Measurements from ENCODE around the gene THBS3. TPM values are rescaled to one million over a fixed set of nuclear protein-coding genes. Genes with fewer than 3 reads are reported as not detected.

THBS3 gene
- total and polyA plus RNA-seq, 2 of the 13 experiments (the other 11 are each of a cell fraction or from before 2014, with no cell fraction given) = 0.86 to 3.6 TPM

- peak; percentile 91 for TF ChIP-seq THRA (CRISPR knock-in tag; IDR thresholded peaks at IDR 0.05; ENCODE audit: borderline replicate concordance)
- TF ChIP-seq ZNF501 (CRISPR knock-in tag; IDR thresholded peaks at IDR 0.05) = peak; percentile 91
- peak; percentile 90 for TF ChIP-seq PHF20 (CRISPR knock-in tag; IDR thresholded peaks at IDR 0.05)
- no peak for TF ChIP-seq ZNF280B (CRISPR knock-in tag; IDR thresholded peaks at IDR 0.05; ENCODE audit: borderline replicate concordance)
- no peak for TF ChIP-seq HNRNPUL1 (IDR thresholded peaks at IDR 0.05; ENCODE audit: low read depth, low read length)
Measured at GRCh38 chr1:155172732-155173477, 34.8 kb downstream of the THBS3 start, which contains the start of gene KRTCAP2 (continued).

GRCh38 chr1:155171836-155172731 lies 35.6 kb downstream of the THBS3 start:
- Histone ChIP-seq H3K79me2 (ENCODE audit: insufficient read depth, low read length) (peaks cover 10% of the 10 kb centered on the region), H3K36me3 (replicated peaks in 1 of 2; ENCODE audit: control insufficient read depth in 1 of 2, insufficient read depth in 2 of 2, low read length in 2 of 2) (peaks cover 0 to 12% of the 10 kb centered on the region in 2 experiments; a peak in 2 of 5 replicates), H3K27me3 (ENCODE audit: control insufficient read depth in 1 of 2, insufficient read depth in 2 of 2, low read length in 2 of 2) (no peaks in the 10 kb centered on the region), H2AFZ (ENCODE audit: low read length) (no peak overlapping the region), H3K4me3 (replicated peaks in 1 of 3; ENCODE audit: insufficient read depth in 1 of 3, low read depth in 2 of 3, low read length in 3 of 3) (peak overlapping the region; percentile 71 to 92 (median 79)), H3K9me3 (ENCODE audit: low read length) (no peaks in the 10 kb centered on the region), H4K20me1 (ENCODE audit: insufficient read depth, low read length) (no peaks in the 10 kb centered on the region), H3K27ac (ENCODE audit: extremely low read length, insufficient read depth, low read length) (peak overlapping the region; percentile 73), H3K4me2 (ENCODE audit: low read depth, low read length) (peak overlapping the region; percentile 83), H3K4me1 (ENCODE audit: insufficient read depth, low read length) (peaks cover 42% of the 10 kb centered on the region), H3K9ac (ENCODE audit: insufficient read depth, low read depth, low read length) (peak overlapping the region; percentile 80)
- ChIA-PET CTCF (ENCODE audit: low intra/inter-chr PET ratio, low total read pairs) (interaction anchor here (1.2 kb wide), 2 partner anchors 35 to 86 kb away, joined by 3 read pairs; no protein-coding TSS in a partner anchor), POLR2A (interaction anchor here (1.0 to 2.2 kb wide), 11 partner anchors 21 to 217 kb away, joined by 3 to 30 read pairs (median 7); partner anchors contain the start of genes DPM3 and SLC50A1)
- no TSS peak for BruUV-seq (replicated peaks)
- DNase-seq (ENCODE audit: low spot score) = no peak
- no peak for ATAC-seq
- in situ Hi-C loops (cut with HindIII; ENCODE audit: extremely low pct_ligation_motif_present, low pct_unique_long_range_greater_than_20kb) = no loop called here
- 44% methylated on average over 8 of the region's 8 CpGs for WGBS (ENCODE audit: low lambda C conversion rate)
- intact Hi-C loops (cut with micrococcal nuclease; ENCODE audit: unreplicated experiment) = no loop called here
- TF ChIP-seq MAFF (IDR thresholded peaks at IDR 0.05; ENCODE audit: low read depth, low read length) = peak; percentile 51; the same call in 1 of the 2 replicates
- no peak for TF ChIP-seq DR1 (CRISPR knock-in tag; IDR thresholded peaks at IDR 0.05)
- 0 out of 2 replicates have a peak, but pooled peaks have one; percentile 30 for TF ChIP-seq IRX3 (CRISPR knock-in tag; IDR thresholded peaks at IDR 0.05; ENCODE audit: borderline replicate concordance, low read depth)
- peak; percentile 32 to 61; a peak in 3 of 4 replicates for TF ChIP-seq MAFK (conservative IDR thresholded peaks at IDR 0.05 in 1 of 2, IDR thresholded peaks at IDR 0.05 in 1 of 2; ENCODE audit: low read length in 2 of 2)
- 0 out of 2 replicates have a peak, but pooled peaks have one; percentile 12 for TF ChIP-seq MTF2 (CRISPR knock-in tag; IDR thresholded peaks at IDR 0.05; ENCODE audit: borderline replicate concordance)
- no peak for TF ChIP-seq ZSCAN21 (CRISPR knock-in tag; IDR thresholded peaks at IDR 0.05; ENCODE audit: borderline replicate concordance)
- no peak for FAIRE-seq
